WI38 (cell line): Measurements from ENCODE around the gene APCDD1L.

Source experiments
- H3K4me3 ChIP-seq: 2 replicates; pipeline ENCODE4 v1.5.1; 2011; ENCODE audit warnings: low read depth, mild to moderate bottlenecking, control low read depth, low read length
- TF ChIP-seq, protein P1 (sequence below): IDR thresholded peaks from 2 replicates; pipeline ENCODE4 v1.5.1; 2012; ENCODE audit warnings: low read depth, mild to moderate bottlenecking, control low read depth, low read length

APCDD1L gene

GRCh38 chr20:58554541-58554940, 39.3 kb upstream of the APCDD1L start:
- TF ChIP-seq, protein P1, sequence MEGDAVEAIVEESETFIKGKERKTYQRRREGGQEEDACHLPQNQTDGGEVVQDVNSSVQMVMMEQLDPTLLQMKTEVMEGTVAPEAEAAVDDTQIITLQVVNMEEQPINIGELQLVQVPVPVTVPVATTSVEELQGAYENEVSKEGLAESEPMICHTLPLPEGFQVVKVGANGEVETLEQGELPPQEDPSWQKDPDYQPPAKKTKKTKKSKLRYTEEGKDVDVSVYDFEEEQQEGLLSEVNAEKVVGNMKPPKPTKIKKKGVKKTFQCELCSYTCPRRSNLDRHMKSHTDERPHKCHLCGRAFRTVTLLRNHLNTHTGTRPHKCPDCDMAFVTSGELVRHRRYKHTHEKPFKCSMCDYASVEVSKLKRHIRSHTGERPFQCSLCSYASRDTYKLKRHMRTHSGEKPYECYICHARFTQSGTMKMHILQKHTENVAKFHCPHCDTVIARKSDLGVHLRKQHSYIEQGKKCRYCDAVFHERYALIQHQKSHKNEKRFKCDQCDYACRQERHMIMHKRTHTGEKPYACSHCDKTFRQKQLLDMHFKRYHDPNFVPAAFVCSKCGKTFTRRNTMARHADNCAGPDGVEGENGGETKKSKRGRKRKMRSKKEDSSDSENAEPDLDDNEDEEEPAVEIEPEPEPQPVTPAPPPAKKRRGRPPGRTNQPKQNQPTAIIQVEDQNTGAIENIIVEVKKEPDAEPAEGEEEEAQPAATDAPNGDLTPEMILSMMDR: no peak
- no peak overlapping the region for H3K4me3 ChIP-seq

GRCh38 chr20:58553841-58554240, 38.6 kb upstream of the APCDD1L start:
- no peak overlapping the region for H3K4me3 ChIP-seq
- TF ChIP-seq, protein P1: no peak

DNA sequence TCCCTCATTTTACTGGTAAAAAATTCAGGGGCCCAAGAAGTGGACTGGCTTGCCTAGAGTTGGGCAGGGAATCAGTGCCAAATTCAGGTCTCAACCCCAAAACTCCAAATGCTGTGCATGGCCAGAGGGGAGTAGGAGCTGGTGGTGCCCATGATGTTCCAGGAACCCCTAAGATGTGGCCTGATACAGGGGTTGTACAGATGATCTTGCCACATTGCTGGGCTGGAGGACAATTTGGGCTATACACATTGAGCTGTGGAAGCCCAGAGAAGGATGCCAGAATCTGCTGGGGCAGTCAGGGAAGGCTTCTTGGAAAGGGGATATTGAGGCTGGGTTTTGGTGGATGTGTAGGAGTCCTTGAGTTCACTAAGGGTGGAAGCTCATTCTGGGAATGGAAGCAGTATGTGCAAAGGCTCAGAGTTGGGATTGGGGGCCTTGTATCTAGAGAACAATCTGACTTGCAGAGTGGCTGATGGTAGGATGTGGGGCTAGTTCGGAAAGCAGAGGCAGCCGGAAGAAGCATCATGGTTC, 38.0 kb upstream of the APCDD1L start:
- TF ChIP-seq, protein P1: no peak
- H3K4me3 ChIP-seq: no peak overlapping the region

- TF ChIP-seq, protein P1: no peak
- no peak overlapping the region for H3K4me3 ChIP-seq
These were observed 37.3 kb upstream of the APCDD1L start for GRCh38 chr20:58552366-58552934.

DNA sequence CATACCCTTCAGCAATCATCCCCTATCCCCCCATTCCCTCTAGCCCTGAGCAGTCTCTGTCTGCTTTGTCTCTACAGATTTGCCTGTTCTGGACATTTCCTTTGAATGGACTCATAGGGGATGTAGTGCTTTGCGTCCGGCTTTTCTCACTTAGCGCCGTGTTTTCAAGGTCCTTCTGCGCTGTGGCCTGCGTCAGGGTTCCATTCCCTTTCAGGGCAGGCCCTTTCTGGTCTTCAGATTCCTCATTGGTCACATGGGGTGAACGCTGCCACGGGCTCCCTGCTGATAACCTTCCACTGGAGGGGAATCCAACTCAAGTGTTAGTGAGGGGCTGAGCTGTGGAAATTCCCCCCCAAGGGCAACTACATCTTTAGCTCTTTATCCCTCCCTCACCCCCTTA, 36.4 kb upstream of the APCDD1L start:
- TF ChIP-seq, protein P1: no peak
- no peak overlapping the region for H3K4me3 ChIP-seq

DNA sequence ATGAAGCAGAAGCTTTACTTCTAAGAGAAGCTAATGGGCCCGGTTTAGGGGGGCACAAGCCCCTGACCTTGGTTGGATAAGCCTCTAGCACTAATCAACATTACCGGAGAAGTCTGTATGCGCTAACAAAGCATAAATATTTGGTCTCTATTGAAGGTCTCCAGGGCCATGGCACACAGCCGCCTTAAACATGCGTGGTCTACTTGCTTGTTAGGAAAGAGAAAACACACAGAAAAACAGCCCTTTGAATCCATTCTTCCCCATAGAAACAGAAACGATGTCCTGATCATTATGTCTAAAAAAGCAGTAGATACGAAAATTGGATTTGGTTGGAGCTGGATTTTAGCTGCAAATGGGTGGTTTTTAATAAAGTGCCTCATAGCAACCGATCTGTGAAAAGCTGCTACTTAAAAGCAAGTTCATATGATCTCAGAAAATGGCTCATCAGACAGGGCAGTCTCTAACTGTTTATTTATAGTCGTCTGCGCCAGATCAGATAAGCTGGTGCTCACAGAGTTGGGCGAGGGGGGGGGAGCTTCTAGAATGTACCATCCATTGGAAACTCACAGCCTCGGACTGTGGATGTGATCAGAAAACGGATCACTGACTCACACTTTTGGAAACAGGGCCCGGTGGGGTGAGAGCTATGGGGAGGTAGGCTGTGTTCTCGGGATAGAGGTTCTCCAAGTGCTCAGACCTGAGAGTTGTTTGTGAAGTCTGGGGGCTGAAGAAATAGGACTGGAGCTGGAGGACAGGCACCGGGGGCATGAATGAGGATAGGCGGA, 35.3 kb upstream of the APCDD1L start:
- no peak overlapping the region for H3K4me3 ChIP-seq

More for the DNA sequence above, 35.3 kb upstream of the APCDD1L start:
- TF ChIP-seq, protein P1: no peak
